ENCODE results near the gene FAM241B. TPM values are rescaled to one million over a fixed set of nuclear protein-coding genes. Genes with fewer than 3 reads are reported as not detected.
A peak's percentile ranks its signal among the peaks of the same experiment; 100 is the strongest.

The FAM241B gene
- total RNA-seq, 1 donor from 2014 or later = 5.0 TPM

GRCh38 chr10:69660296-69660695 is 30.2 kb downstream of the FAM241B start:
- intact Hi-C loops (cut with DNase I) = no loop called here
- TF ChIP-seq CTCF (IDR thresholded peaks at IDR 0.05) = no peak
- H3K4me3 ChIP-seq = no peak overlapping the region
- H3K36me3 ChIP-seq = no peaks in the 10 kb centered on the region
- ATAC-seq = no peak
- no peak for DNase-seq
- H3K27me3 ChIP-seq (ENCODE audit: low read depth) = peaks cover 11% of the 10 kb centered on the region
- no peak overlapping the region for H3K27ac ChIP-seq
- H3K9me3 ChIP-seq = no peaks in the 10 kb centered on the region
- H3K4me1 ChIP-seq = no peaks in the 10 kb centered on the region

- TF ChIP-seq CTCF (IDR thresholded peaks at IDR 0.05) = no peak
- DNase-seq (no peak), ATAC-seq (no peak)
- Histone ChIP-seq H3K4me3 (no peak overlapping the region), H3K9me3 (no peaks in the 10 kb centered on the region), H3K4me1 (no peaks in the 10 kb centered on the region), H3K27ac (no peak overlapping the region), H3K27me3 (ENCODE audit: low read depth) (peaks cover 13% of the 10 kb centered on the region), H3K36me3 (no peaks in the 10 kb centered on the region)
- intact Hi-C loops (cut with DNase I) = no loop called here
Measured at GRCh38 chr10:69661414-69662172, 31.5 kb downstream of the FAM241B start.

GRCh38 chr10:69662173-69662877 is 32.3 kb downstream of the FAM241B start:
- peaks cover 10% of the 10 kb centered on the region for H3K27me3 ChIP-seq (ENCODE audit: low read depth)
- no peak for DNase-seq
- H3K4me1 ChIP-seq = no peaks in the 10 kb centered on the region
- H3K36me3 ChIP-seq = no peaks in the 10 kb centered on the region
- ATAC-seq = no peak
- no peak for TF ChIP-seq CTCF (IDR thresholded peaks at IDR 0.05)
- H3K9me3 ChIP-seq = no peaks in the 10 kb centered on the region
- no peak overlapping the region for H3K4me3 ChIP-seq
- intact Hi-C loops (cut with DNase I) = no loop called here
- no peak overlapping the region for H3K27ac ChIP-seq

GRCh38 chr10:69662901-69663300 is 32.9 kb downstream of the FAM241B start:
- H3K36me3 ChIP-seq = no peaks in the 10 kb centered on the region
- DNase-seq (peak; percentile 28), ATAC-seq (peak in 1 of 2 donors; percentile 10)
- TF ChIP-seq CTCF (IDR thresholded peaks at IDR 0.05) = no peak
- H3K27me3 ChIP-seq (ENCODE audit: low read depth) = peaks cover 5% of the 10 kb centered on the region
- intact Hi-C loops (cut with DNase I) = no loop called here
- no peaks in the 10 kb centered on the region for H3K9me3 ChIP-seq
- no peak overlapping the region for H3K27ac ChIP-seq
- H3K4me3 ChIP-seq = no peak overlapping the region
- no peaks in the 10 kb centered on the region for H3K4me1 ChIP-seq

- intact Hi-C loops (cut with DNase I) = no loop called here
- peak; percentile 18 for DNase-seq
- Histone ChIP-seq H3K36me3 (no peaks in the 10 kb centered on the region), H3K9me3 (no peaks in the 10 kb centered on the region), H3K27me3 (ENCODE audit: low read depth) (peaks cover 5% of the 10 kb centered on the region), H3K4me3 (no peak overlapping the region), H3K27ac (no peak overlapping the region), H3K4me1 (no peaks in the 10 kb centered on the region)
- ATAC-seq = no peak
- no peak for TF ChIP-seq CTCF (IDR thresholded peaks at IDR 0.05)
Measured at GRCh38 chr10:69663369-69663947, 33.4 kb downstream of the FAM241B start.

Measured in lower lobe of right lung (tissue), 2 donors.